GM21381 (cell line): ENCODE results near the gene HLA-DPB1.
"Not testable (repeated sequence)": the region's sequence is repeated elsewhere in the genome, so short reads cannot be mapped to it uniquely, and the experiment has no call there.

Experiments used
- ATAC-seq: cut with Tn5 transposase; IDR thresholded peaks from one replicate; pipeline ENCODE4 v1.9.1; 2021; ENCODE audit warnings: mild to moderate bottlenecking, moderate library complexity; ENCODE audit not compliant: unreplicated experiment

Gene HLA-DPB1

DNA sequence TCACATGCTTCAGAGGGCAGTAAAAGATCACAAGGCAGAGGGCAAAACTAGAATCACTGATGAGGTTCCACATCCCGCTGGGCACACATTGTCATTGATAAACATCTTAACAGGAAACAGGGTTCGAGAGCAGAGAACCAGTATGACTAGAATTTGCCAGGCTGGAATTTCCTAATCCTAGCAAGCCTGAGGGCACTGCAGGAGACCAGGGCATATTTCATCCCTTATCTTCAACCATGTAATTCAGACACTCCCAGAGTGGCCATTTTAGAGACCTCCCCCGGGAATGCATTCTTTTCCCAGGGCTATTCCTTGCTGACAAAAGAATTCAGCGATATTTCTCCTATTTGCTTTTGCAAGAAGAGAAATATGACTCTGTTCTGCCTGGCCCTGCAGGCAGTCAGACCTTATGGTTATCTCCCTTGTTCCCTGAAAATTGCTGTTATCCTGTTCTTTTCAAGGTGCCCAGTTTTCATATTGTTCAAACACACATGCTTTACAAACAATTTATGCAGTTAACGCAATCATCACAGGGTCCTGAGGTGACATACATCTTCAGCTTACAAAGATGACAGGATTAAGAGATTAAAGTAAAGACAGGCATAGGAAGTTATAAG is 25.4 kb downstream of the HLA-DPB1 start:
- ATAC-seq = not testable (repeated sequence)

GRCh38 chr6:33103776-33104175 is 28.0 kb downstream of the HLA-DPB1 start:
- no peak for ATAC-seq

DNA sequence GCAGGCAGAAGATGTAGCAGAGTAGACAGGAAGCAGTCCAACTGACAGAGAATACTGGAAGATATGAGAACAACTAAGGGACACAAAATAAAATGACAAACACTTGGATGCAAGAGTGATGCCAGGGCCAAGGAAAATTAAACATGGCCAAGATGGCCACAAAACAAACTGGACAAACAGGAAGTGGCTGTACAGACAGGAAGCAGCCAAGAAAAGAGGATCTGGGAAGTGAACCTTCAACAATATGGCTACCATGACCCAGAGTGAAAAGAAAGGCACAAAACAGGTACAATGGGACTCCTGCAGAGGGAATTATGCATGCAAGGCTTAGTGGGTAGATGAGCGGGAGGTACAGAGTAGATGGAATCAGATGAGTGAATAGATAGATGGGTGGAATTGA is 29.1 kb downstream of the HLA-DPB1 start:
- no peak for ATAC-seq

DNA sequence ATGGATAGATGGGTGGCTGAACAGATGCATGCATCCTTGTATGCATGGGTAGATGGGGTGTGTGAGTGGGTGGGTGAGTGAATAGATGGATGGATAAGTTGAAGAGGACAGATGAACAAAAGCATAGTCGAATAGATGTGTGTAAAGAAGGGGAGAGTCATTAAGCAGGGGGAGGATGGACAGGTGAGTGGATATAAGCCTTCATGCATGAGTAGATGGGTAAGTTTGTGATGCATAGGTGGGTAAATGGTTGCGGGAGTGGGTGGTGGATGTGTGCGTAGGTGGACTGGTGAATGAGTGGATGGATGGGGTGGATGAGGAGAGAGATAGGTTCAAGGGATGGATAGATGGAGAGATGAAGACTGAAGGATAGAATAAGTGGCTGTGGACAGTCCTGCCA is 29.6 kb downstream of the HLA-DPB1 start:
- ATAC-seq = no peak

DNA sequence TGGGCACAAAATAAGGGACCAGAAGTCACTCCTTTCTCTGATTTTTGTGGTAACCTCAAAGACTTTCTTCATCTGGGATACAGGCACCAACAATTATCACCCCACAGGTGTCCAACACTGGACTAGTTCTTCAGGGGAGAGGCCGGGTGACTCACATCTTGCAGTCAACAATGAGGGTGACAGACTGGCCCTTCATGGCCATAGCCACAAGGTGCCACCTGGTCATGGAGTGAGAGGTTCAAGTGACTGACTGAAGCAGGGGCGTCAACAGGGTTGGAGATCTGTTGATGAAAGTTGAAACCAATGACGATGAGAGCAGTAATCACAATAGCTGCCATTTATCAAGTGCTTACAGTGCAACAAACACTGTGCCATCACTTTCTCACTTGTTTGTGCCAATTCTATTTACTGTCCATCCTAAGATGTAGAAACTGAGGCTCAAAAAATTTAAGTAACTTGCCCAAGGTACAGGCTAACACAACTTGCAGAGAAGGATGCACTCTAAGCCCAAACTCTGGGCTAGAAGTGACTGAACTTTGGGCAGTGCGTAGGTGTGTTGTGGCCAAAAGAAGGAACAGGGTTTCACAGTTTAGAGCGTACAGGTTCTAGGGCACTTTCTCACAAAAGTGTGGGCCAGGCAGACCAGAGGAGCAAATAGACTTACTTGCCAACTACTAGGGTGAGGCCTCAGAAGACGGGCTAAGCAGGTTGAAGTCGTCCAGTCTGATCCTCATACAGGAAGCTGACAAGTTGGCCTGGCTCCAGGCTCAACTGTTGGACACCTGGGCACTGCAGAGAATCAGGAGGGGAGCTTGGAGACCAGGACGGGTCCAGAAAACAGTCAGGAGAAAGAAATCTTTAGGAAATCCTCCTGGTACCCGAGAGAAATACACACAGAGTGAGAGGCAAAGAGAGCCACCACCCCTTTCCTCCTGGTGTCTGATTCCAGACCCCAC is 30.4 kb downstream of the HLA-DPB1 start:
- ATAC-seq = no peak

- ATAC-seq = no peak
Observed at GRCh38 chr6:33107641-33108040, 31.9 kb downstream of the HLA-DPB1 start.

- ATAC-seq = no peak
Observed at GRCh38 chr6:33108307-33108706, 32.5 kb downstream of the HLA-DPB1 start.

GRCh38 chr6:33112148-33112547 is 36.4 kb downstream of the HLA-DPB1 start:
- peak; percentile 91 for ATAC-seq

DNA sequence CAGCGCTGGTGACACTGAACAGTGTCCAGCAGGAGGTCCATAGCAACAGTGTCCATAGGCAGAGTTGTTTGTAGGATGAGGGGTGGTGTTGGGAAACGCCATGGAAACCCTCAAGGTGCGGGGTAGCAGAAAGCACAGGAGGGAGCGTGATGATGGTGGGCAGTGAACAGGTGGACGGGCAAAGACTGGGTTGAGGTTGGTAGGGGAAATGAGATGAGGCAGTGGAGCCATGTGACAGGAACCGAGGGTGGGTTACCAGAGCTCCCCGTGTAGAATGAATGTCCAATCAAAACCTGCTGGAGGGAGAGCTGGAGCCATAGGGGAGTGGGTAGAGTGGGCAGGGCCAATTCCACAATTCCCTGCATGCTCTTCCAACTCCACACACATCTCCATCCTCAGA is 38.0 kb downstream of the HLA-DPB1 start:
- ATAC-seq = no peak

DNA sequence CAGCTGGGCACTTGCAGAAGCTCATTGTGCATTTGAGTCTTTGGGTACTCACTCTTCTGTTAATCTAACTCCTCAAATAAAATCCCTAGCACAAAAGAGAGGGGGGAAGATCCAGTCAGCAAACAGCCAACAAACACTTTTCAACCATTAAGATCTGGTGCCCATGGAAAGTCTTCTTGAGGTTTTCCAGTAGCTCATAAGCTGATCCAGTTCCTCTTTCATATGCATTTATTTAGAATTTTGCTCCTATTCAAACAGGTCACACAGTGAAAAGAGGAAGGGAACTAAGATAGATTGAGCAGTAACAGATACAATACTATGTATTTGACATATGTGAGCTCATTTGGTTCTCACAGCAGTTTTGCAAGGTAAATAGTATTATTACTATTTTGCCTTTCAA is 38.6 kb downstream of the HLA-DPB1 start:
- ATAC-seq = no peak

DNA sequence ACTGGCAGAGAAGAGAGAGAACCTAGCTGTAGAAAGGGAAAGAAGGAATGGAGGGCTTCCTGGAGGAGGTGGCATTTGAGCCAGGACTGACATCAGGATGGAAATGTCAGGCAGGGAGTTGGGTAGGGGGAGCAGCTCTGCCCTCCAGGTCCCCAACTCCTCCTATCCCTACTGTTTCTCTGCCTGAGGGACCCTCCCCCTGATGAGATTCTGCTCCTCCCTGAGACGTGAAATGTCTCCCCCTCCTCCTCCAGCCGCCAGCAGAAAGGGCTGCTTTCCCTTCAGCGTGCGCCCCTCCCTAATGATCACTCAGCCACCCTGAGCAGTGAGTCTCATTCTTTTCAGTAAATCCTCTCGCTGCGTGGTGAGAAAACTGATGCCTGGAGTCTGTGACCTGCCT is 40.6 kb downstream of the HLA-DPB1 start:
- ATAC-seq = no peak

DNA sequence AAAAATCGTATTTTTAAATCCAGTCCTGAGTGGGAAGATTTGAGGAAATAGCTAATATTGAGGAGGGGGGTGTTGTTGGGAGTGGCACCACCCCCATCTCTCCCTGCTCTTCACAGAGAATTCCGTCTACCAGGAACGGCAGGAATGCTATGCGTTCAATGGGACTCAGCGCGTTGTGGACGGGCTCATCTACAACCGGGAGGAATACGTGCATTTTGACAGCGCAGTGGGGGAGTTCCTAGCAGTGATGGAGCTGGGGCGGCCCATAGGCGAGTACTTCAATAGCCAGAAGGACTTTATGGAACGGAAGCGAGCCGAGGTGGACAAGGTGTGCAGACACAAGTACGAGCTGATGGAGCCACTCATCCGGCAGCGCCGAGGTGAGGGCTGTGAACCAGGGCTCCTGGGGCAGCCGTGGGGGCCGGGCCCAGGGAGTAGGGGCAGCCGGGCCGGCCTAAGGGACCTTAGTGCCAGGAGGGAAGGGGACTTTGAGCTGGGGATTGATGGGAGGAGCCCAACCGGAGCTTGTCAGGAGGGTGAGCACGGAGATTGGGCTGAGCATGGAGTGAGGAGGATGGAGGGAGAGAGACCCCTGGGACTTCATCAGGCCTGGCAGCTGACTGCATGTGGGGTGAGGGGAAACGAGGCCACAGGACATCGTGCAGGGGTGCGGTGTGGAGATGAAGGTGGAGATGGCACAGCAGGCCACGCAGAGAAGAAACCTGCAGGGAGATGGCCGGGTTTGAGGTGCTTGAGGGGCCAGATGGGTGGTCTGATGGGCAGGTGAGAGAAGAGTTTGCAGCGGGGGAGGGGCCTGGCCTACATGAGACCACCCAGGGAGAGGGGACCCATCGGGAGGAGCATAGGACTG is 41.3 kb downstream of the HLA-DPB1 start:
- ATAC-seq = no peak

DNA sequence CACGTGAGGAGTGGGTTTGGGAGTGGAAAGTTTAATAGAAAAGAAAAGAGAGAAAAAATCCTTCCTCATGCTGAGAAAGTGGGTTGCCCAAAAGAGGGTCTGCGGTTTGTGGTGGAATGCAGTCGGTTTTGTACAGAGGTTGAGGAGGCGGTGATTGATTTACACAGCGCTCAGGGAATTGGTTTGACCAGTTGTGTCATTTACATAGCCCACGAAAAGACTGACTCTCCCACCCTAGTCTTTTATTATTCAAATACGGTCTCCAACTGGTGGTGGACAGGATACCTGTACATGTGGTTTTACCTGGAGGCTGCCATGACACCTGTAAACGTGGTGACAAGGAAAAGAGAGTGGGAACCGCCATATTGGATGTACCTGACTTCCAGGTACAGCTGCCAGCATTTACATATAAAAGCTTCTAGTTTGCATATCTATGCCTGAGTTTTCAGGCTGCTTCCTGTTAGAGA is 42.1 kb downstream of the HLA-DPB1 start:
- no peak for ATAC-seq

- no peak for ATAC-seq
Observed at GRCh38 chr6:33118525-33119123, 42.8 kb downstream of the HLA-DPB1 start.

GRCh38 chr6:33120001-33120400 is 44.2 kb downstream of the HLA-DPB1 start:
- ATAC-seq = no peak

DNA sequence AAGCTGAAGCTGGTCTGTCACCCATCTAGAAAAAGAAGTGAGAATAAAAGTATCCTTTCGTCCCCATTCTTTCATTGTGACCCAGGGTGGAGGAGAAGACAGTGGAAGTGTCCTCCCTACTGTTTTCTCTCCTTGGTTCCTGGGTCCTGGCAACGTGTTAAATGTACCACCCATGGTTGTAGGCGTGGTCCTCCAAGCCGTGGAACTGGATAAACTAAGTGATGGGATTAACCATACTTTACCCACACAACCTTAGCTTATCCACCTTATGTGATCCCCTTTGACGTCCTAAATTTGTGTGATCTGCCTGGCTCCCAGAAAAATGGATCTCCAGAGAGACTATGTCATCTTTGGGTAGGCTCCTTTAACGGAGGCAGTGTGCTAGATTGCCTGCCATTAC is 47.4 kb downstream of the HLA-DPB1 start:
- ATAC-seq = no peak

- no peak for ATAC-seq
Observed at GRCh38 chr6:33123732-33124524, 48.1 kb downstream of the HLA-DPB1 start.

- ATAC-seq = no peak
Observed at GRCh38 chr6:33124525-33124901, 48.7 kb downstream of the HLA-DPB1 start.

DNA sequence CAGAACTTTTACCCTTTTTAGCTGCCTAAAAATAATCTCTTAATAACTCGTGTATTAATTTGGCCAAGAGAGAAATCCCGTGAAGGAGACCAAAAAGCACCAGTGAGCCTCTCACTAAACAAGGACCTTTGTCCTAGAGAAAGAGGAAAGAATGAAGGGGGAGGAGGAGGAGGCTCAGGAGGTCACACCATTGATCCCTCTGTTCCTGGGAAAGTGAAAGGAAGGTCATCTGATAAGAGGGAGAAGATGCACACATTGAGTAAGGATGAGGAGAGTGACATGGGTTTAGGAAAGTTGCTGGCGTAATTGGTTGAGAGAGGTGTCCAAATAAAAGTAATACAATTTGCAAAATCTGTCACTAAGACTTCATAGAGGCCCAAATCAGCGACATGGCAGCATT is 49.2 kb downstream of the HLA-DPB1 start:
- no peak for ATAC-seq

- ATAC-seq = no peak
Observed at GRCh38 chr6:33126101-33126714, 50.4 kb downstream of the HLA-DPB1 start.
